Muscle of back (tissue), 11 donors: ENCODE measurements around the gene NUP153. TPM values are rescaled to one million over a fixed set of nuclear protein-coding genes. Genes with fewer than 3 reads are reported as not detected.

Source experiments
- DNase-seq, 3 donors: peaks; one replicate each; pipeline versions ENCODE4 v3.0.0 to v3.0.0-alpha.2; 2013
- polyA plus RNA-seq, 10 donors: library from polyadenylated mRNA; unstranded; fragments of 120-200 nt; gene quantifications; one replicate each; pipeline ENCODE4 v1.2.1, GENCODE V29; 2013; ENCODE audit not compliant: insufficient read length in 10 of 10

The NUP153 gene
- polyA plus RNA-seq, 10 donors = 27.7 to 38.8 (median 33.6) TPM

DNA sequence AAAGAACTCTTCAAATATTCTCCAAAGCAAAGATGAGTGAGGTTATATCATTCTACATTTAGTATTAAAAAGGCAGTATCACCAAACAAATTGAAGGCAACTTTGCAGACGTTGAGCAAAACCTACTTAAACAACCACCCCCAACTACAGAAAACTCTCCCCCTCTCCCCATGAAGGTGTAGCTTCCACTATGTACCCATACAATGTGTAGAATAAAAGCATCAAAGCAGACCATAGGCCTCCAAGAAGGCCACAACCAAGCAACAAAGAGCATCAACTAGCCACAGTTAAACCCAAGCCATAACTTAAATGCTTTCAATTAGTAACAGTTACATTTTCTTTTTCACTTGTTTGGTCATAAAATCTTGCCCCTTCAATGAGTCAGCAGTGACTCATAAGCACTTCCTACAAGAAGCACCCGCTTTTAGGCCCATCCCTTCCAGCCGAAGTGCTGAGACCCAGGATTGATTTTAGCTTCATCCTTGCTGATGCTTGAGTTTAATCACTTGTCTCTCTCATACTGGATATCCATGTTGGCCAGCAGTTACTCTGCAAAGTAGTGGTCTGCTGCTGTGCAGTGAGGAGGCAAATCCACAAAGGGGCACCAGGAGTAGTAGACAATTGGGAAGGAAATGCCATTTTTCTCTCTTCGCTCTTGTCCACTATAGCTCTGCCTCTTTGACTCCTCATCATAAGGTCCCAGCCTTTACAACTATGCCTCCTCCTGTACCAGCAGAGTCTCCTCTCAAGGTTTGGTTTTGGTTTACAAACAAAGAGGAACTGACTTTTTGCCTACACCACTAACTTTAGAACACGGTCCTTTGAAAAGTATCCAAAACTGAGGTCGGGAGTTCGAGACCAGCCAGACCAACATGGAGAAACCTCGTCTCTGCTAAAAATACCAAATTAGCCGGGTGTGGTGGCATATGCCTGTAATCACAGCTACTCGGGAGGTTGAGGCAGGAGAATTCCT is 8.4 kb upstream of the NUP153 start:
- DNase-seq = peak in 1 of 3 donors; percentile 79

- no peak for DNase-seq
Measured at GRCh38 chr6:17714177-17714576, 7.5 kb upstream of the NUP153 start.

DNA sequence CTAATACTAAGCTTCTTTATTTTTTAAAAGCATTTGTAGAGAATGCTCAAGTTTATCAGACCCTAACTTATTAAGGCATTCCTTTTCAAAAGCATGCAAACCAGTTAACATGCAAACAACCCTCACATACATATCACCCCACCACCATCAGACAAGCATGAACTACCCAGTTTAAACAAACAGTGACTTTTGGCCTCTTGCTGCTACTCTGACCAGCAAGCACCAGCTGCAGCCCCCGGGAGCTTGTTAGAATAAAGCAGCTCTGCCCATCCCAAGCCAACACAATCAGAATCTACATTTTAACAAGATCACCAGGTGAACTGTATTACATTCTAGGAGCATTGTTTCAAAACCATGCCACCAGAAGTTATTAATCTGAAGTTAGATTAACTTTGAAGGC is 5.9 kb upstream of the NUP153 start:
- no peak for DNase-seq

DNA sequence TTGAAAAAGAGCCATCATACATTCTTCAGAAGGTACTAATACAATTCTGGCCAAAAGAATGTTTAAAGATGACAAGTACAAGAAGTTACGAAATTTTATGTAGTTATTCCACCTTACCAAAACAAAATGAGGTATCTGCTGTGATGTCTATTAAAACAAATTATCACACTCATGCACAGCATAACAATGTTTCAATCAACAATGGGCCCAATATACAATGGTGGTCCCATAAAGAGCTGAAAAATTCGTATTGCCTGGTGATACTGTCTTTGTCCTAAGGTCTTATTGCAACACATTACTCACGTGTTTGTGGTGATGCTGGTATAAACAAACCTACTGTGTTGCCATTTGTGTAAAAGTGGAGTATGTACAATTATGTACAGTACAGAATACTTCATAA is 3.6 kb upstream of the NUP153 start:
- DNase-seq = no peak

GRCh38 chr6:17709476-17709875 is 2.8 kb upstream of the NUP153 start:
- DNase-seq = no peak

DNA sequence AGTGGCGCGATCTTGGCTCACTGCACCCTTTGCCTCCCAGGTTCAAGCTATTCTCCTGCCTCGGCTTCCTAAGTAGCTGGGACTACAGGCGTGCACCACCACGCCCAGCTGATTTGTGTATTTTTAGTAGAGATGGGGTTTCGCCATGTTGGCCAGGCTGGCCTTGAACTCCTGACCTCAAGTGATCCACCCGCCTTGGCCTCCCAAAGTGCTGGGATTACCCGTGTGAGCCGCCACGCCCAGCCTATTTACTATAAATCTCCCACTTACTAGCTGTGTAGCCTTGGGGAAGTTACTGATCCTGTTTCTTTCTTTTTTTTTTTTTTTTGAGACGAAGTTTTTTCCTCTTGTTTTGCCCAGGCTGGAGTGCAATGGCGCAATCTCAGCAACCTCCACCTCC is 1.3 kb upstream of the NUP153 start:
- DNase-seq = peak in 1 of 3 donors; percentile 10

DNA sequence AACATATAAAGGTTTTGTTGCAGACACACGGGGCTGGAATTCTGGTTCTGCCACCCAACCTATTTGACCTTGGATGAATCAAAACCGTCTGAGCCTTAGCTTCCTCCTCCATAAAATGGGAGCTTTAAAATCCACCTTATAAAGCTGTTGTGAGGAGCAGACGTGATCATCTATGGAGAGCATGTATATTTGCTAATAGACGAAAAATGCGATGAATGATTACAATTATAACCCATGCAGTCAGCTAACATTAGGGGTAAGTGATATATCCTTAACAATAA is 586 bp upstream of the NUP153 start:
- DNase-seq = no peak

DNA sequence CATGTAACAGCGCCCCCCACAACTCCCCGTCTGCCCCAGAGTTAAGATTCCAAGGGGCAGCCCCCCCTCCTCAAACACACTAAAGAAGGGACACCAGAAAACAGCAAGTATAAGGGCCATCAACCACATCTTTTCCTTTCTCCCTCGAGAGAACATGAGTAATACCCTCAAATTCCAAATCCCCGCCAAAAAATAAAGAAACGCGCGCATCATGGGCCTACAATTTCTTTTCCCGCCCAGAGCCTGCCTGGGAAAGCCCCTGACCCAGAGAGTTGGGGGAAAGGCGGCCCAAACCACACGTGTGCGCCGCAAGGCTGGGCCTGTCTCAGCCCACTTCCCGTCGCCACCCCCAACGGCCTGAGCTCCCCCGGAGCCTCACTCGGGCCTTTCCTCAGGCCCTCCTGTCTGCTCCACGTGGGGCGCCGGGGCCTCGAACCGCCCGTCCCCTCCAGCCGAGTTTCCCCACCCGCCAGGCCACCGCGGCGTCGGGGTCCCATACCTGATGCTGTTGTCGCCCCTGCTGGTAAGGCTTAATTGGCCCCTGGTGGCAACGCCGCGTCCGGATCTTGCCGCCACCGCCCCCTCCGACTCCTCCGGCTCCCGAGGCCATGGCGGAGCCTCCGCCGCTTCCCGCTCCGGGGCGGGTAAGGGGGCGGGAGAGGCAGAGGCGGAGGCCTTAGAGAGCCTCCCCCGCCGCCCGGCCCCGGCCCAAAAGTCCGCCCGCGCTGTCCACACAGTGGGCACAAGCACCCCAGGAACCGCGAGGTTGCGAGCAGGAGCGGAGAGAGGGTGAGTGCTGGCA is 746 bp downstream of the NUP153 start:
- peak; percentile 57 to 90 (median 70) for DNase-seq

DNA sequence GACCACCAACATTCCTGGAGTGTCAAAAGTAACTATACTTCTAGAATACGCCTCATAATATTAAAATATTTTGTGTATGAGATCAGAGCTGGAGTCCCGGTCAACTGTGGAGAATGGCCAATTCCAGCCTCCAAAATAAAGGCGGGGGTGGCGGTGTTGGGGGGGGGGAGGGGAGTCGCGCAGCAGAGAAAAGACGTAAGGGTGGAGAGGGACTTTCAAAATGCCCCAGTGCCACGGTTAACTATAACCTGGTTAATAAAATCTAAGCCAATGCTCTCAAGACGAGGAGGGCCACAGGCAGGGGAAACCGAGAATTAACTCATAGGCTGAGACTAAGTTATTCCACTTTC is 1.3 kb downstream of the NUP153 start:
- DNase-seq = peak; percentile 78 to 86 (median 80)

DNA sequence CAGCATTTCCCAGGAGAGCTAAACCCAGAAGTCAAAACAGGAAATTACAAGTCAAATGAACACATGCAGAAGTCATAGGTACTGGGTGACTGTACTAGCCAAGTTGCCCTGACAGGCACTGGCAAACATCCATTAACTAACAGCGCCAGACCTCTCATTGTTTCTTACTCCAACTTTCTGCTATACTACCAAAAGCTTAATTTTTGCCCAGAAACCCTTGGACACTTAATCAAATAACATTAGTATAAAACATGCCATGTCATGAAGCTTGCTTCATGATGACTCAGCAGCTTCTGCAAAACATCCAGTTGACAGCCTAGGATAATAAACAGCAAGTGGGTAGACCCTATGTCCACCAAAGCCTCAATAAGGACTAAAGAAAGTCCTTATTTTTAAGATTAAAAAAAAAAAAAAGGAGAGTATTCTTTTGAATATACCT is 3.5 kb downstream of the NUP153 start:
- DNase-seq = peak in 2 of 3 donors; percentile 43 to 47

- DNase-seq = no peak
Measured at GRCh38 chr6:17700421-17701416, 6.0 kb downstream of the NUP153 start.

DNA sequence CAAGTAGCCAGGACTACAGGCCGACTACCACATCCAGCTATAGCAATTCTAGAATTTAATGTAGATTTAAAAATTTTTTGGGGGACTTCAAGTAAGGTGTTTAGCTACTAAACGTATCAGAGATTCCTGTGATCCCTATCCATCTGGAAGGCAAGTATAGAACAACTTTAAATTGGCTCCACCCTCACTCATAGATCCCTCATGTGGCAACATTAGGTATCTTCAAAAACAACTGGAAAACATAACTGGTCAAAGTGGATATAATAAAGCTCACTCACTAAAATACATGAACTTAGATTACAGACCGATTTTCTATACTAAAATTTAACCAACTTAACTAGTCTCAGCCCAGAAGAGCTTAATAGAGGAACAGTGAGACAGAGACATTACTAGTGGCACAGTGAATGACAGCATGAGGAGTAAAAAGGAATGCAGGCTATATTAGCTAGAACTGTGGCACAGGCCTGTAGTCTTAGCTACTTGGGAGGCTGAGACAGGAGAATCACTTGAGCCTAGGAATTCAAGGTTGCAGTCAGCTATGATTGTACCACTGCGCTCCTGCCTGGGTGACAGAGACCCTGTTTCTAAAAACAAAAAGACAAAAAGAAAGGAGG is 14.7 kb downstream of the NUP153 start:
- no peak for DNase-seq

DNA sequence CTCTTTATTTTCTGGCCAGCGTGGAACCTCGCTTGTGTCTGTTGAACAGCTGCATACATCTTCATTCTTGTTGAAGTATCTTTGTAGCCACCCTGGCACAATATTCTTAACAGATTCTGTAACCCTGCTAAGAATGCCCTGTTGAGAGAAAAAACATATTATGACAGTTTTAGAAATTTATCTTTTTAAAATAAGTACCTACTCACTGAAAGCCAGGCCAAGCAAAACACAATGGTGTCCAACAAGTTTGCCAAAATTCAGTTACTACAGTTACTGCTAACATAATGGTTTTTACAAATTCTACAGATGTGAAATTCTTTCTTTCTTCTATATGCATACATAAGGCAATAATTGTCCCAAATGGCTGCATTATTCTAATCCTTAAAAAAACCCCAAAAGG is 18.2 kb downstream of the NUP153 start:
- DNase-seq = peak in 1 of 3 donors; percentile 29

- no peak for DNase-seq
Measured at GRCh38 chr6:17687136-17687535, 19.6 kb downstream of the NUP153 start.

DNA sequence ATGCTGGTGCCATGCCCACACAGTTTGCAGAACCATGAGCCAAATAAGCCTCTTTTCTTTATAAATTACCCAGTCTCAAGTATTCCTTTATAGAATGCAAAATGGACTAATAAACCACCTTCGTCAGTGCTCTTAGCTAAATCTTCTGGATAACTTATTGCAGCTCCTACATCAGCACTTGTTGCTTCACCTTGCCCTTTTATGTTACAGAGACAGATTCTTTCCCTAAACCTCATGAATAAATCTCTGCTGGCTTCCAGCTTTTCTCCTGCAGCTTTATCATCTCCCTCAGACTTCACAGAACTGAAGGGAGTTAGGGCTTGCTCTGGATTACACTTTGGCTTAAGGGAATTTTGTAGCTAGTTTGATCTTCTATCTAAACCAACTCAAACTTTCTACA is 22.6 kb downstream of the NUP153 start:
- no peak for DNase-seq

DNA sequence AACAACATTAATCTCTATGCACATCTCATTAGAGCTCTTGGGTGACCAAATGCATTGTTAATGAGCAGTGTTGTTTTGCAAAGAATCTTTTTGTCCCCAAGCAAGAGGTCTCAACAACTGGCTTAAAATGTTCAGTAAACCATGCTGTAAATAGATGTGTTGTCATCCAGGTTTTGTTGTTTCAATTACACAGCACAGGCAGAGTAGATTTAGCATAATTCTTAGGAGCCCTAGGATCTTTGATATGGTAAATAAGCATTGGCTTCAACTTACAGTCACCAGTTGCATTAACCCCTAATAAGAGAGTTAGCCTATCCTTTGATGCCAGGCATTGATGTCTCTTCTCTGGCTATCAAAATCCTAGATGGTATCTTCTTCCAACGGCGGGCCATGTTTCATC is 23.3 kb downstream of the NUP153 start:
- DNase-seq = no peak

DNA sequence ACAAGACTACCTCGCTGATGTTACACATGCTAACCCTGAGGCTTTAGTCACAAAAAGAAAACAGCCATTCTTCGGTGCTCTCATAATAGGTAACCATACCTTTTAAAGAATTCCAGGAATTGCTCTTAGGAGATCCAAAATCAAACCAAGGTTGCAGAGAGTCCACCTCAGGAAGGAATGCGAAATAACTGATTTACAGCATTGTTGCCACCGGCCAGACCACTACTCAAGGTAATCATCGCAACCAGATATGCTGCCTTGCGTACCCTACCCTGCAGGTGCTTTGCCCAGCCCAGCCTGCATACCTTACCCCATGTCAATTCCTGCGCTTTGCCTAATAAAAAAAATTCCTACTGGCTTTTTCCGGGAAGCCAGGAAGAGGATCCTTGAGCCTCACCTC is 27.0 kb downstream of the NUP153 start:
- DNase-seq = no peak

GRCh38 chr6:17677602-17678001 is 29.1 kb downstream of the NUP153 start:
- DNase-seq = no peak

- DNase-seq = no peak
Measured at GRCh38 chr6:17673543-17674254, 33.0 kb downstream of the NUP153 start.

DNA sequence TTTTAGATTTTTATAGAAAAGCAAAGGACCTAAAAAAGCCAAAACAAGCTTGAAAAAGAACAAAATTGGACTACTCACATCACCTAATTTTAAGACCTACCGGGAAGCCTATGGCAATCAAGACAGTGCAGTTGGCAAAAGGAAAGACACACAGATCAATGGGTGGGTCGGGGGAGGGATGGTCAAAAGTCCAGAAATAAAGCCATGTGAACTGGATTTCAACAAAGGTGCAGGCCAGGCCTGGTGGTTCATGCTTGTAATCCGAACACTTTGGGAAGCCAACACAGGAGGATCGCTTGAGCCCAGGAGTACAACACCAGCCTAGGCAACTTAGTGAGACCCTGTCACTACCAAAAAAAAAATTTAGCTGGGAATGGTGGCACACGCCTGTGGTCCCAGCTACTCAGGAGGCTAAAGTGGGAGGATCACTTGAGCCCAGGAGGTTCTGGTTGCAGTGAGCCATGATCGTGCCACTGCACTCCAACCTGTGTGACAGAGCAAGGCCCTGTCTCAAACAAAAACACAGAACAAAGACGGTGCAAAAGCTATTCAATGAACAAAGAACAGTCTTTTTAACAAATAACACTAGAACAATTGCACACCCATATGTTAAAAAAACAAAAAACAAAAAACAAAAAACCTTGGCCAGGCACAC is 34.5 kb downstream of the NUP153 start:
- no peak for DNase-seq
